GM10847 (cell line): ENCODE data around the gene CACNG4.

Experiments
- POLR2A ChIP-seq: IDR thresholded peaks from 2 replicates; pipeline ENCODE4 v1.6.1; 2011; ENCODE audit not compliant: insufficient read length; ENCODE audit errors: extremely low read depth

Gene CACNG4

GRCh38 chr17:67027031-67027628, 62.6 kb downstream of the CACNG4 start:
- TF ChIP-seq POLR2A: no peak

- no peak for TF ChIP-seq POLR2A
These were observed 66.1 kb downstream of the CACNG4 start for GRCh38 chr17:67030641-67031040.

- no peak for TF ChIP-seq POLR2A
These were observed 67.9 kb downstream of the CACNG4 start for GRCh38 chr17:67032382-67032781.

GRCh38 chr17:67032985-67033384, 68.5 kb downstream of the CACNG4 start:
- TF ChIP-seq POLR2A: no peak

- TF ChIP-seq POLR2A: no peak
These were observed 69.1 kb downstream of the CACNG4 start for GRCh38 chr17:67033613-67034012.

GRCh38 chr17:67035131-67036083, 70.9 kb downstream of the CACNG4 start:
- no peak for TF ChIP-seq POLR2A

GRCh38 chr17:67038861-67039365, 74.4 kb downstream of the CACNG4 start:
- no peak for TF ChIP-seq POLR2A

GRCh38 chr17:67040652-67041051, 76.1 kb downstream of the CACNG4 start:
- no peak for TF ChIP-seq POLR2A

GRCh38 chr17:67041531-67041930, 77.0 kb downstream of the CACNG4 start:
- TF ChIP-seq POLR2A: no peak

GRCh38 chr17:67041941-67042899, 77.7 kb downstream of the CACNG4 start:
- TF ChIP-seq POLR2A: no peak

GRCh38 chr17:67043283-67043682, 78.8 kb downstream of the CACNG4 start:
- no peak for TF ChIP-seq POLR2A

- TF ChIP-seq POLR2A: no peak
These were observed 79.7 kb downstream of the CACNG4 start, which contains the start of gene CACNG1 for GRCh38 chr17:67044016-67044772. Gene CACNG1, plus strand, starts transcription at chr17:67044554. Its CDS starts 107 bp downstream, at chr17:67044661.

GRCh38 chr17:67044940-67045339, 80.4 kb downstream of the CACNG4 start:
- no peak for TF ChIP-seq POLR2A

GRCh38 chr17:67046398-67046797, 81.9 kb downstream of the CACNG4 start:
- TF ChIP-seq POLR2A: no peak
